GM12878 (cell line): Measurements from ENCODE around the gene ATP12A.

Experiments
- ASH2L ChIP-seq: fragments of 300-600, 200-600 bp; sonication (generic); IDR thresholded peaks from 2 replicates; pipeline ENCODE4 v1.6.1; 2017; ENCODE audit warnings: low read depth, mild to moderate bottlenecking, borderline replicate concordance
- EP300 ChIP-seq, 2 experiments: fragments of 150-350 bp in 1 of 2; IDR thresholded peaks; 2 replicates each; pipeline ENCODE4 v1.6.1; 2011 to 2012; ENCODE audit warnings: low read depth in 2 of 2, low read length in 2 of 2, borderline replicate concordance in 1 of 2, improper control_type of control experiment in 1 of 2, inconsistent platforms in 1 of 2; ENCODE audit not compliant: control insufficient read depth in 1 of 2
- EZH2 ChIP-seq: IDR thresholded peaks from 2 replicates; pipeline ENCODE4 v1.6.1; 2012; ENCODE audit warnings: low read depth, mild to moderate bottlenecking, control low read depth, inconsistent platforms, low read length, borderline replicate concordance; ENCODE audit not compliant: control insufficient read depth
- FOXM1 ChIP-seq: IDR thresholded peaks from 2 replicates; pipeline ENCODE4 v1.6.1; 2012; ENCODE audit warnings: low read depth, mild to moderate bottlenecking, inconsistent platforms, low read length, moderate library complexity
- YBX1 ChIP-seq: fragments of 450-650 bp; IDR thresholded peaks from 2 replicates; pipeline ENCODE4 v1.6.1; 2016; ENCODE audit warnings: antibody characterized with exemption
- ZBED1 ChIP-seq: IDR thresholded peaks from 2 replicates; pipeline ENCODE4 v1.6.1; 2016; ENCODE audit warnings: borderline replicate concordance

- no peak for TF ChIP-seq EP300 (IDR thresholded peaks at IDR 0.05; ENCODE audit: borderline replicate concordance in 1 of 2, control insufficient read depth in 1 of 2, low read depth in 2 of 2, low read length in 2 of 2)
- TF ChIP-seq YBX1, result no peak
- TF ChIP-seq FOXM1, result no peak
- no peak for TF ChIP-seq ASH2L
- TF ChIP-seq ZBED1, result no peak
- no peak for TF ChIP-seq EZH2
Observed at GRCh38 chr13:24725379-24725778, 45.2 kb downstream of the ATP12A start.
